GM12892 (cell line): ENCODE data around the gene MAP2K5. TPM values are rescaled to one million over a fixed set of nuclear protein-coding genes. Genes with fewer than 3 reads are reported as not detected.

ENCODE experiments used
- DNase-seq: peaks from one replicate; pipeline ENCODE4 v3.0.0; 2011; ENCODE audit not compliant: insufficient read length
- FAIRE-seq: peaks from 2 replicates; lab custom pipeline; 2011; peaks lifted over from hg19 to GRCh38; lab: Jason Lieb, UNC
- POLR2A ChIP-seq: IDR thresholded peaks from 2 replicates; pipeline ENCODE4 v1.6.1; 2011; ENCODE audit warnings: low read depth, low read length, control low read depth
- POLR2AphosphoS5 ChIP-seq: IDR thresholded peaks from 2 replicates; pipeline ENCODE4 v1.6.1; 2011; ENCODE audit warnings: low read depth, low read length, control low read depth
- TAF1 ChIP-seq: IDR thresholded peaks from 2 replicates; pipeline ENCODE4 v1.6.1; 2011; ENCODE audit warnings: low read depth, mild to moderate bottlenecking, control low read depth, low read length, borderline replicate concordance
- polyA plus RNA-seq: library from polyadenylated mRNA; unstranded; fragments of >200 nt; gene quantifications from one replicate; pipeline ENCODE4 v1.2.1, GENCODE V29; 2012; ENCODE audit warnings: missing spikeins, inconsistent platforms; ENCODE audit not compliant: missing spikeins

The MAP2K5 gene
- polyA plus RNA-seq, result 9.2 TPM

GRCh38 chr15:67542420-67543347 lies at the start of gene MAP2K5:
Gene MAP2K5, plus strand, starts transcription at chr15:67542703. Its CDS starts 633 bp downstream, at chr15:67543336.
- DNase-seq, result peak; percentile 62
- TF ChIP-seq TAF1 (no peak; the same call in 1 of the 2 replicates), POLR2A (peak; percentile 72; the same call in 1 of the 2 replicates)
- peak; percentile 48 for FAIRE-seq

GRCh38 chr15:67495585-67495984 lies 46.9 kb upstream of the MAP2K5 start:
- no peak for FAIRE-seq
- TF ChIP-seq POLR2A (no peak), POLR2AphosphoS5 (no peak), TAF1 (no peak)
- no peak for DNase-seq

DNA sequence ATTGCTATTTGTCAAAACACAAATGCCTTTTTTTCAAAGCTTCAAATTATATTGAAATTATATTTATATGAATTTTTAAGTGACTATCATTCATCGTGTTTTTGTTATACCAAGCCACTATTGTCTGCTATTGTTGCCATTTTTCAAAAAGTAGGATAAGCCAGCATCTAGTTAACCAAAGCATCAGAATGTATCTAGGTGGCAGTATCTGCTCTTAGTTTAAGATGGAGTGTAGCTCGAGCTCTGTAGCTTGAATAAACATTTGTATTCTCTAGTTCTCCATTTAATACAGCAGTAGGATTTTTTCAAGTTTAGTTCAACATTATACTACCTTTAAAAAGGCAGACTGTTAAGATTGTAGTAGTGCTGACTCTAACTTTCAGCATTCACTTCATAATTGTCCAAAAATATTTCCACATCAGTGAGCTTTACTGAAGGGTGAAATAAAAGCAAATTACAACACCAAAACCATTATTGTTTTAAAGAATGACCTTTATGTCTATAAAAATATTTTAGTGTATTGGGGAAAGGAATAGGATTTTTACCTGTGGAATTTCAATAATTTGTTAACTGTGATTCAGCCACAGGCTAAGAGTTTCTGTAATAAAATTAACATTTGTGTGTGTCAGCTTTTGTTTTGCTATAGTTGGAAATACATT lies 41.2 kb upstream of the MAP2K5 start:
- FAIRE-seq, result no peak
- TF ChIP-seq POLR2A, result no peak
- TF ChIP-seq POLR2AphosphoS5, result no peak
- no peak for TF ChIP-seq TAF1
- DNase-seq, result no peak

DNA sequence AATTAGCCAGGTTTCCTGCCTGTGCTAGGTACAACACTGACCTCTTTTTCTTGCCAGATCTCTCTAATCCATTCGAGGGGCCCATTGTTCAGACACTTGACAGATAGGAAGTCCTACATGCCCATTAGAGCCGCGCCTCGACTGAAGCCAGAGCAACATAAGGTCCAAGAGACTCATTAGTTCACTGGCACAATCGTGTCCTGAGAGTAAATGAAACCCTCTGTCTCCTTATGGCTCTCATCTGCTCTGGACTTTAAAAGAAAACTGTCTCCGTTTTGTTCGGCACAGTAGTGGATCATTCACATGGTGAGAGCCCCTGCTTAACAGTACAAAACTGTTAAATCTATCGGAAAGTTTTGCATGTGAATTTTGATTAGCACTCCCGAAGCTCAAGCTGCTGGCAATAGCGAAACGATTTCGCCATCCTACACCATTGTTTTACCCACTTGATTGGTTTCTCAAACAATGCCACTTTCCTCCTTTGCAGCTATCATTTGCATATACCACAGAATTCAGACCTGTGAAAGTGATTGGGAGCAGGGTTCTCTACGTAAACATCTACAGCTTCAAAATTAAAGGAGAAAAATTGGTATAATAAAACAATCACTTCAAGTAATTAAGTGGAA lies 40.6 kb upstream of the MAP2K5 start:
- FAIRE-seq, result peak; percentile 58
- DNase-seq, result no peak
- no peak for TF ChIP-seq POLR2AphosphoS5
- TF ChIP-seq TAF1, result no peak
- TF ChIP-seq POLR2A, result no peak

GRCh38 chr15:67504056-67504455 lies 38.4 kb upstream of the MAP2K5 start:
- TF ChIP-seq POLR2A, result no peak
- no peak for TF ChIP-seq TAF1
- no peak for TF ChIP-seq POLR2AphosphoS5
- FAIRE-seq (no peak), DNase-seq (no peak)

DNA sequence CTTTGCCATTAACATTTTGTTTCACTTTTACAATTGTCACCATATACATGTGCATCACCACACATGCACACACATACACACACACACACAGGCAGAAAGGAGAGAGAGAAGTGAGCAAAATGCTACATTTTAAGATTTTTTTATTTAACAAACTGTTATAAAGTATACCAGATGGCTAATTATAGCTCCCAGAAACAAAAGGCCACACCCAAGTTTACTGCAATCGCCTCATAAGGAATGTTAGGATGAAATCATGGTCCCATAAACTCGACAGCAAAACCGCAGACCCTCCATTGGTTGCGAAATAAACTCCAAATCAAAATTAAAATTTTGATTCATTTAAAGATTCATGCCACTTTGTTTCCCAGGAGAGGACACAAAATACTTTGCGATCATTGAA lies 37.7 kb upstream of the MAP2K5 start:
- TF ChIP-seq POLR2A (no peak), POLR2AphosphoS5 (no peak), TAF1 (no peak)
- FAIRE-seq (no peak), DNase-seq (no peak)

DNA sequence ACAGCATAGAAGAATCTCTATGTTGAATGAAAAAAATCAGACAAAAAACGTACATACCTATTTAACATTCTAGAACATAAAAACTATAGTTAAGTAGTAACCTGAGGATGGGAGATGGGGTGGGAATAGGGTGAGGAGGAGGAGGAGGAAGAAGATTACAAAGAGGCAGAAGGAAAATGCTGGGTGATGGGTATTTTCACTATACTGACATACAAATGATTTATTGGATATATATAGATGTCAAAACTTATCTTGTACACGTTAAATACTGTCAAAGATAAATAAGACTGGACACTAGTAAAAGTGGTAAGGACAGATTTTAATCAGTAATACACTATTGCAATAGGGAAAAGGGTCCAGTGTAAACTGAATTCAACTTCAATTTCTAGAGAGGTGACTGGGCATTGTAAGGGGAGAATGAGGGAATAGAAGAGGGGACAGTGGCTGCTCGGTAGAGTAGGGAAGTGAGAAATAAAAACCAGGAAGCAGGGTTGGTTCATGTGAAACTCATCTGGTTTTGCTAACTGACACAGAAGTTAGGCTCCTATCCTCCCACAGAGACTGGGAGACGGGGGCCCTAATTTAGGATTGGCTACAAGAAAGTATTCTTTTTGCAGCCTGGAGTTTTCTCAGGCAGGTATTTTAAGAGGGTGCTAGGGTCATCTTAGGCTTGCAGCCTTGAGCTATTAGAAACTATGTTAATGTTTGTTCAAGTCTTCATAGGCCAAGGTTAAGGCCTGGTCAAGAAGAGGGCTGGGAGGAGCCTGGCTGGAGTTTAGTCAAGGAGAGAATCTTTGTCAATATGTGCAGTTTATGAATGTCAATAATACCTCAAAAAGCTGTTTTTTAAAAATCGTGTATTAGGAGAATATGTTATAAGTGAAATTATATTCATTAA lies 36.6 kb upstream of the MAP2K5 start:
- no peak for TF ChIP-seq POLR2AphosphoS5
- no peak for TF ChIP-seq TAF1
- no peak for TF ChIP-seq POLR2A
- DNase-seq (no peak), FAIRE-seq (no peak)

GRCh38 chr15:67506775-67507747 lies 35.4 kb upstream of the MAP2K5 start:
- DNase-seq (no peak), FAIRE-seq (no peak)
- TF ChIP-seq TAF1 (no peak), POLR2A (no peak), POLR2AphosphoS5 (no peak)

DNA sequence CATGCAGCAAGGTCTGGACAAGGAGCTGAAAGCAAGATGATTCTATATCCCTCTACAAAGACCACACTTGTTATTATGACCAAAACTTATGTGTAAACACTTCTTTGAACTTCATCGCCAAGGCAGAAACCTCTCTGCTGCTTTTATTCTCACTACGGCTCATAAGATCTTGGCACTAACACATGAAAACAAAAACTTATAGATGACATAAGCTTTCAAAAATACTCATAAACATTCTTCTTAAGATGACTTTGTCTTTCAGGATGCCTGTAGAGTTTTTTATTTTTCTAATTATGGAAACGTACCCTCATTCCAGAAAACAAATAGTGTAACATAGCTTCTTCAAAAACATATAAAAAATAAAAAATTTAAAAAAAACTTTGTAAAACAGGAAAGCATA lies 34.1 kb upstream of the MAP2K5 start:
- no peak for FAIRE-seq

GRCh38 chr15:67509918-67510317 lies 32.6 kb upstream of the MAP2K5 start:
- FAIRE-seq (no peak), DNase-seq (no peak)
- TF ChIP-seq POLR2A (no peak), TAF1 (no peak), POLR2AphosphoS5 (no peak)

More for the DNA sequence above, 34.1 kb upstream of the MAP2K5 start:
- no peak for DNase-seq
- no peak for TF ChIP-seq POLR2A
